ENCODE measurements around the gene USP7. TPM values are rescaled to one million over a fixed set of nuclear protein-coding genes. Genes with fewer than 3 reads are reported as not detected.

USP7 gene
- total RNA-seq, 1 donor from 2014 or later = 188 TPM

GRCh38 chr16:8893976-8894690 is 69.6 kb downstream of the USP7 start:
- Mint-ChIP-seq H3K27ac (no peak overlapping the region), H3K9me3 (no peaks in the 10 kb centered on the region), H3K36me3 (ENCODE audit: low read depth) (peaks cover 59% of the 10 kb centered on the region)

DNA sequence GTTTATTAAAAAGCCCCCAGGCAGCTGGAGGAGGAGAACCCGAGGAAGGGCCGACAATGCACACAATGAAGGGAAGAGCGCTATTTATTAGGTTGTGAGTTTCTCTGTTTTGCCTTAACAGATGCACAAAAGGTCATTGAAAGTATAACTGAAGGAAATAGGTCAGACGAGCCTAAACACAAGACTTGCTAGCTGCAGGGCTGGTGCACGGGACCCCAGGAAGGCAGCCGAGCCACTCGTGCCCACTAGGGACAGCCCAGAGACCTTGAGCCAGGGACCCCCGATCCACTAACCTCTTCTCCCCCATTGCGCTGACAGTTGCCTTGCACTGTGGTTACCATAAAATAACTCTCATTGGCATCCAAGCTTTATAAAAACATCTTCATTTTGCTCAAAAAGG is 70.3 kb downstream of the USP7 start:
- DNase-seq (ENCODE audit: low spot score) = no peak
- intact Hi-C loops (cut with micrococcal nuclease) = no loop called here
- Mint-ChIP-seq H3K4me3 (no peak overlapping the region), H3K9me3 (no peaks in the 10 kb centered on the region), H3K4me1 (ENCODE audit: low read depth) (peaks cover 9% of the 10 kb centered on the region), H3K36me3 (ENCODE audit: low read depth) (peaks cover 55% of the 10 kb centered on the region), H3K27ac (no peak overlapping the region), H3K27me3 (ENCODE audit: insufficient read depth) (no peaks in the 10 kb centered on the region)

More at GRCh38 chr16:8893976-8894690, 69.6 kb downstream of the USP7 start:
- Mint-ChIP-seq H3K27me3 (ENCODE audit: insufficient read depth) (no peaks in the 10 kb centered on the region), H3K4me3 (no peak overlapping the region), H3K4me1 (ENCODE audit: low read depth) (peaks cover 9% of the 10 kb centered on the region)
- intact Hi-C loops (cut with micrococcal nuclease) = no loop called here
- DNase-seq (ENCODE audit: low spot score) = no peak

- no peak for DNase-seq (ENCODE audit: low spot score)
- intact Hi-C loops (cut with micrococcal nuclease) = no loop called here
- no peak overlapping the region for H3K27ac Mint-ChIP-seq
- H3K27me3 Mint-ChIP-seq (ENCODE audit: insufficient read depth) = no peaks in the 10 kb centered on the region
- peaks cover 9% of the 10 kb centered on the region for H3K4me1 Mint-ChIP-seq (ENCODE audit: low read depth)
- H3K9me3 Mint-ChIP-seq = no peaks in the 10 kb centered on the region
- peaks cover 52% of the 10 kb centered on the region for H3K36me3 Mint-ChIP-seq (ENCODE audit: low read depth)
- H3K4me3 Mint-ChIP-seq = no peak overlapping the region
Observed at GRCh38 chr16:8892101-8892575, 71.6 kb downstream of the USP7 start.

GRCh38 chr16:8890549-8890921 is 73.2 kb downstream of the USP7 start:
- no peak for DNase-seq (ENCODE audit: low spot score)
- Mint-ChIP-seq H3K9me3 (no peaks in the 10 kb centered on the region), H3K27ac (no peak overlapping the region), H3K27me3 (ENCODE audit: insufficient read depth) (no peaks in the 10 kb centered on the region), H3K4me1 (ENCODE audit: low read depth) (peaks cover 9% of the 10 kb centered on the region), H3K4me3 (no peak overlapping the region), H3K36me3 (ENCODE audit: low read depth) (peaks cover 49% of the 10 kb centered on the region)
- intact Hi-C loops (cut with micrococcal nuclease) = no loop called here

GRCh38 chr16:8889893-8890548 is 73.7 kb downstream of the USP7 start:
- Mint-ChIP-seq H3K27ac (no peak overlapping the region), H3K4me3 (no peak overlapping the region), H3K36me3 (ENCODE audit: low read depth) (peaks cover 44% of the 10 kb centered on the region), H3K4me1 (ENCODE audit: low read depth) (peaks cover 9% of the 10 kb centered on the region), H3K27me3 (ENCODE audit: insufficient read depth) (peaks cover 2% of the 10 kb centered on the region), H3K9me3 (no peaks in the 10 kb centered on the region)
- no peak for DNase-seq (ENCODE audit: low spot score)
- intact Hi-C loops (cut with micrococcal nuclease) = no loop called here

- no peaks in the 10 kb centered on the region for H3K9me3 Mint-ChIP-seq
- H3K36me3 Mint-ChIP-seq (ENCODE audit: low read depth) = peaks cover 36% of the 10 kb centered on the region
- intact Hi-C loops (cut with micrococcal nuclease) = no loop called here
- H3K27me3 Mint-ChIP-seq (ENCODE audit: insufficient read depth) = peaks cover 2% of the 10 kb centered on the region
- no peak overlapping the region for H3K27ac Mint-ChIP-seq
- peaks cover 9% of the 10 kb centered on the region for H3K4me1 Mint-ChIP-seq (ENCODE audit: low read depth)
- no peak overlapping the region for H3K4me3 Mint-ChIP-seq
- no peak for DNase-seq (ENCODE audit: low spot score)
Observed at GRCh38 chr16:8888951-8889892, 74.5 kb downstream of the USP7 start.

- Mint-ChIP-seq H3K4me1 (ENCODE audit: low read depth) (peaks cover 9% of the 10 kb centered on the region), H3K9me3 (no peaks in the 10 kb centered on the region), H3K4me3 (no peak overlapping the region), H3K27me3 (ENCODE audit: insufficient read depth) (peaks cover 2% of the 10 kb centered on the region), H3K27ac (no peak overlapping the region), H3K36me3 (ENCODE audit: low read depth) (peaks cover 26% of the 10 kb centered on the region)
- intact Hi-C loops (cut with micrococcal nuclease) = no loop called here
- DNase-seq (ENCODE audit: low spot score) = no peak
Observed at GRCh38 chr16:8887952-8888560, 75.7 kb downstream of the USP7 start.

DNA sequence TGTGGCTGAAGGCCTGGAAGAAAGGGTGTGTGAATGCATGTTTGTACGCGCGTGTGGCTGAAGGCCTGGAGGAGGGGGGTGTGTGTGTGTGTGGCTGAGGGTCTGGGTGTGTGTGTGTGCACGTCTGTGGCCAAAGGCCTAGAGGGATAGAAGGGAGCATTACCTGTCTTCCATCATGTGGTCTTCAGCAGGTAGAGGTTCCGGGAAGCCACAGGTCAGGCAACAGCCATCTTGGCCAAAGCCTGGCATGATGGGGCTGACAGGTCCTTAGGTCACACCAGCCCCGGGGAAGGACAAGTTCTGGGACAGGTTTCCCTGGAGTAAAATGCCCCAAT is 76.3 kb downstream of the USP7 start:
- peaks cover 2% of the 10 kb centered on the region for H3K27me3 Mint-ChIP-seq (ENCODE audit: insufficient read depth)
- peaks cover 23% of the 10 kb centered on the region for H3K36me3 Mint-ChIP-seq (ENCODE audit: low read depth)
- H3K9me3 Mint-ChIP-seq = no peaks in the 10 kb centered on the region
- no peak for DNase-seq (ENCODE audit: low spot score)
- intact Hi-C loops (cut with micrococcal nuclease) = no loop called here
- H3K4me1 Mint-ChIP-seq (ENCODE audit: low read depth) = peaks cover 9% of the 10 kb centered on the region
- H3K4me3 Mint-ChIP-seq = no peak overlapping the region
- no peak overlapping the region for H3K27ac Mint-ChIP-seq

- peaks cover 2% of the 10 kb centered on the region for H3K27me3 Mint-ChIP-seq (ENCODE audit: insufficient read depth)
- H3K9me3 Mint-ChIP-seq = no peaks in the 10 kb centered on the region
- intact Hi-C loops (cut with micrococcal nuclease) = no loop called here
- no peak for DNase-seq (ENCODE audit: low spot score)
- H3K36me3 Mint-ChIP-seq (ENCODE audit: low read depth) = peaks cover 18% of the 10 kb centered on the region
- H3K27ac Mint-ChIP-seq = no peak overlapping the region
- H3K4me3 Mint-ChIP-seq = no peak overlapping the region
- H3K4me1 Mint-ChIP-seq (ENCODE audit: low read depth) = peaks cover 5% of the 10 kb centered on the region
Observed at GRCh38 chr16:8886593-8887430, 76.9 kb downstream of the USP7 start.

DNA sequence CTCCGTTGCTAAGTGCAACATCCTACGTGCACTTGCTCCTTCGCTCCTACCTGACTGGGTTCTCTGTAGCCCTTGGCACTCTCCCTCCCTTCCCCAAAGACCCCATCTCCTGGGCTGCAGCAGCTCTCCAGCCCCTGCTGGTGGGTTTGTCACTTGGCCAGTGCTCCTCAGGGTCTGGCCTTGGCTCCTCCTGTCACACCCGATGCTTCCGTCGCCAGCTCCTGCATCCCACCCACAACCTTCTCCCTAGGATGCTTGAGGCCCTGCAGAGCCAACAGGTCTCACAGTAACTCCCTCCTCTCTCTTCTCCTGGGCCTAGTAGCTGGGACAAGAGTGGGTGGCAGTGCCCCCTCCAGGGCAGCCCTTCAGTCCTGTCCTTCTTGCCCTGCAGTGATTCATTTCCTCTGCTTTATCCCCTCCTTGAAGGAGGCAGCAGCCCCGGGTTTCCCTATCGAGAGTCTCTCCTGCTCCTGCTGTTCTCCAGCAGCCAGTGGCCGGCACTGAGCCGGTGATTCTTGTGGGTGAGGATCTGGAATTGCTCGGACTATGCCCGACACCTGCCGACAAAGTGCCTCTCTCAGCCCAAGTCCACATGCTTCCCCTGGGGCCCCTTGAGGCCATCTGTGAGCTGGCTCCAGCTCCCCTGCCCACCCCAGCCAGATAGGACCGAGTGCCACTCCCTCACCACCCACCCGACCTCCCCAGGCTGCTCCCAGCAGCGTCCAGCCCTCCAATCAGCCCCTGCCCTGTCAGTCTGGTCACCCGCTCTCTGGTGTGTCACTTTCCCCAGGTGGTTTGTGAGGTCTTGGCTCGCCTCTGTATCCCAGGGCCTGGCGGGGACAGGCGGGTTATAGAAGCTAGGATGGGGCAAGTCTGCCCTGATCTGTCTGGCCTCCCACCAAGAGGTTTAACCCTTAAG is 77.8 kb downstream of the USP7 start:
- H3K4me1 Mint-ChIP-seq (ENCODE audit: low read depth) = no peaks in the 10 kb centered on the region
- H3K36me3 Mint-ChIP-seq (ENCODE audit: low read depth) = peaks cover 9% of the 10 kb centered on the region
- no peak overlapping the region for H3K4me3 Mint-ChIP-seq
- no peak overlapping the region for H3K27ac Mint-ChIP-seq
- no peaks in the 10 kb centered on the region for H3K9me3 Mint-ChIP-seq
- intact Hi-C loops (cut with micrococcal nuclease) = no loop called here
- peaks cover 2% of the 10 kb centered on the region for H3K27me3 Mint-ChIP-seq (ENCODE audit: insufficient read depth)
- DNase-seq (ENCODE audit: low spot score) = no peak

DNA sequence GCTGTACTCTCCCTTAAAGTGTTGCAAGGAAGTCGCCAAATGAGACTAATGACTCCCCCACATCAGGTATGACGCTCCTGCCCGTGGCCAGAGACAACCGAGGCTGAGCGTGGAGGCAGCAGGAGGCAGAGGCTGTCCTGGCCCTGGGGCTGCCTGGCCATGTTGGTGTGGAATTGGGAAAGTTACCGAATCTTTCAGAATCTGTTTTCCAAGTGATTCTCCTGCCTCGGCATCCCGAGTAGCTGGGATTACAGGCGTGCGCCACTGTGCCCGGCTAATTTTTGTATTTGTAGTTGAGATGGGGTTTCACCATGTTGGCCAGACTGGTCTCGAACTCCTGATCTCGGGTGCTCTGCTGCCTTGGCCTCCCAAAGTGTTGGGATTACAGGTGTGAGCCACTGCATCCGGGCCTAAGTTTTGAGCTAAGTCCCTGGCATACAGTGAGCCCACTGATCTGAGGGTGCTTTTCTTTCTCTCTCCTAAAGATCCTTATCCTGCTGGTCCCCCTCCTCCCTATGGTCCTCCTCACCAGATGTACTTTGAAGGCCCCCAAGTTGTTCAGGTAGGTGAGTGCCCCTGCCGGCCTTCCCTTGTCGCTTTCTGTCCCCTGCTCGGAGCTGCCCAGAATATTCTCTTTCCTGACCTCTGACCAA is 80.9 kb downstream of the USP7 start:
- Mint-ChIP-seq H3K4me3 (no peak overlapping the region), H3K4me1 (ENCODE audit: low read depth) (no peaks in the 10 kb centered on the region)

More for the DNA sequence above, 80.9 kb downstream of the USP7 start:
- no peaks in the 10 kb centered on the region for H3K9me3 Mint-ChIP-seq
- intact Hi-C loops (cut with micrococcal nuclease) = no loop called here
- no peak overlapping the region for H3K27ac Mint-ChIP-seq
- H3K36me3 Mint-ChIP-seq (ENCODE audit: low read depth) = no peaks in the 10 kb centered on the region
- H3K27me3 Mint-ChIP-seq (ENCODE audit: insufficient read depth) = peaks cover 2% of the 10 kb centered on the region
- no peak for DNase-seq (ENCODE audit: low spot score)
